GM21423 (cell line): Measurements from ENCODE around the gene ANO2.

Experiments used
- ATAC-seq: cut with Tn5 transposase; IDR thresholded peaks from one replicate; pipeline ENCODE4 v1.9.1; 2021; ENCODE audit warnings: mild to moderate bottlenecking, moderate library complexity; ENCODE audit not compliant: unreplicated experiment

The ANO2 gene

GRCh38 chr12:5736527-5736926 lies 208.5 kb downstream of the ANO2 start:
- ATAC-seq, result no peak

- ATAC-seq, result no peak
Observed at GRCh38 chr12:5736016-5736415, 209.0 kb downstream of the ANO2 start.

GRCh38 chr12:5733916-5734315 lies 211.1 kb downstream of the ANO2 start:
- no peak for ATAC-seq

DNA sequence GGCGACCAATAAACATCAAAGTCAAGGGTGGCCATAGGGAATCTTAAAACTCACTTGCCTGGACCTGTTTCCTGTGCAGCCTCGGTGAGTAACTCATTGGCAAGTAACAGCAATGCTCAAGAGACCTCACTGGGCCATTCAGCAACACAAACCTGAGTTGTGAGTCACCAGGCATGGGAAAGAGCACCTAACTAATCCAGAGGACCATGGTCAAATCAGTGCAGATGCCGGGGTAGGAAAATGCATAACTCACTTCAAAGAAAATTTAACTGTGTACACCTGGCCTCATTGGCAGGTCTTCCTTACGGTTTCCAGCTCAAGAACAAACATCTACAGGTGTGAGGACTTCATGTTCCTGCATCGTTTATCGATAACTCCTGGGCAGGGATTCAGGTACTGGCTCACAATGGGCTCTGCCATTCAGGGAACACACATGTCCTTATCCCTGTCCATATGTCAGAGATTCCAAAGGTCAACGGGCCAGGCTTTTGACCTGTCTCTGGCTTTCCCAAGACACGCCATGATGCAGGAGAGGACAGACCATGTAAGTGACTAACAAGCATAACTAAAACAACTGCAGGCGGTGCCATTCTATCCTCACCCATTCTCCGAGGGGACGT lies 211.8 kb downstream of the ANO2 start:
- no peak for ATAC-seq

GRCh38 chr12:5730962-5731361 lies 214.1 kb downstream of the ANO2 start:
- no peak for ATAC-seq

GRCh38 chr12:5723711-5724252 lies 221.3 kb downstream of the ANO2 start:
- ATAC-seq, result no peak

DNA sequence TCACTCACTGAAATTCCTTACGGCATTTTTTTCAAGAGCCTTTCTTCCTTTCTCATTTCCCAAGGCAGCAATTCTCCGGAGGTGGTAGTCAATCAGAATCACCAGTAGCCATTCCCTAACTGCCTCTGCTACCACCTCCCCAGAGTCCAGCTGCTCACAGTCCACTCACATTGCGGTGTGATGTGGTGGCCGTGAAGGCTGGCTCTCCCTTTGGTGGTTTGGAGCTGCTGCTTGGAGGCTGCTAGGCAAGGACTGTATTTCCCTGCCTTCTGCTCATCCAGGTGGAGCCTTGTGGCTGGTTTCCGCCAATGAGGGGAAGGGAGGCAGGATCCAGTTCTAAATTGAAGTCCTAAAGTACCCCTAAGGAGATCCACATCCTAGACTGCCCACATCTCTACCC lies 222.0 kb downstream of the ANO2 start:
- ATAC-seq, result no peak

DNA sequence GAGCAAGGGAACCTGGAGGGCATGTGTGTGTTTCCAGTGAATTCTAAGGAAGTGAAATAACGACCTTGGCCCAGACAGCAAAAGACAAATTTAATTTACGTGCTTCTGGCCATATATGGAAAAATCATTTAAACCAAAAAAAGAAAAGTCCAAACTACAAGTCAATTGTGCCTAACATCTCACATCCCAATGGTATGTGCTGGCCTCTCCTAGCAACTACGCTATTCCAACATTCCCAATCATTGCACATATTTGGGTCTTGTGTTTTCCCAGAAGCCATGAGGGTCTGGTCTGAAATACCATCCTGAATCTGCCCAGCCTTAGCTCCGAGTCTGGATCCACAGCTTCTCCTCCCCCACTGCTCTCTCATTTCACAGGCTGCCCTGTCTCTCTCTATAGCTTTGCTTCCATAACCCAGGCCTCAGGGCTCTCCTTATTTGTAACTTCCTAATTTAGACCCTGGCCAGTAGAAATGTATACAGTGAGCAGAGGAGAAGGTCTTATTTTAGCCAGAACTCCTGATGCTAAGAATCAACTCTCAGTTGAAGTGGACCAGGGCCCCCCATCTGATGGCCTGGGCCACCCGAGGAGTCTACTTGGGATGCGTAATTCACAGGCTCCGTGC lies 224.6 kb downstream of the ANO2 start:
- ATAC-seq, result no peak

DNA sequence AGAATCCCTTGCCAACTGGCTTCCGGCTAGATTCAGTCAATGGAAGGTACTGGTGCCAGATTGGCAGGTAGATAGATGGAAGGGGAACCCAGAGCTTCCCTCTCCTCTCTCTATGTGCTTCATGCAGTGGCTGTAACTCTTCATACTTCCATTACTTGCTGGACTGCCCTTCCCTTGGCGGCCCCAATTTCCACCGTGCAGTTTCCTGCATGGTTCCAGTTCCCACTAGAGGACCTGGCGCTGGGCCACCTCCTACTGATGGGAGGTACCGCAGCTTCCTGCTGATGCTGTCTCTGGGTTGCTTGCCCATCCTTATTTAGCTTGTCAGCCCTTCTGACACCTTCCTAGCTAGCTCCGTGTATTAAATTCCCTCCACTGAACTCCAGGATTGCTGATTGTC lies 226.4 kb downstream of the ANO2 start:
- ATAC-seq, result no peak

GRCh38 chr12:5718073-5718472 lies 227.0 kb downstream of the ANO2 start:
- no peak for ATAC-seq

- no peak for ATAC-seq
Observed at GRCh38 chr12:5716976-5717375, 228.1 kb downstream of the ANO2 start.

DNA sequence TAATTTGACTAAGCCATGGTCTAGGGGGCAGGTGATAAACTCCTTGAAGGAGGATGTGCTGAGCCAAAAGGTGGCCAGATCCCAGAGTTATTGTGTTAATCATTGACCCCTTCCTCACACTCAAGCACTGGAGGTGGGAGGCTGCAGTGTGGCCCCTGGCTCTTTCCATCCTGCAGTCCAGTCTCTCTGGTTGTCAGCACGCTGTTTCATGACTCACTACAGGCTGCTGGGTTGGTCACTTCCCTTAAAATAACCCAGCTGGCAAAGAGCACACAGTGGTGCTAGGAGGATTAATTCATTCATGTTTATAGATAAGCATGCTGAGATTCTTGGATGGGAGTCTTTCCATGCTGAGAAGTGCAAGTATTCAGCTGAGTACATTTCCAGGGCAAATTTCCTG lies 228.9 kb downstream of the ANO2 start:
- no peak for ATAC-seq

- ATAC-seq, result no peak
Observed at GRCh38 chr12:5715021-5715420, 230.0 kb downstream of the ANO2 start.

DNA sequence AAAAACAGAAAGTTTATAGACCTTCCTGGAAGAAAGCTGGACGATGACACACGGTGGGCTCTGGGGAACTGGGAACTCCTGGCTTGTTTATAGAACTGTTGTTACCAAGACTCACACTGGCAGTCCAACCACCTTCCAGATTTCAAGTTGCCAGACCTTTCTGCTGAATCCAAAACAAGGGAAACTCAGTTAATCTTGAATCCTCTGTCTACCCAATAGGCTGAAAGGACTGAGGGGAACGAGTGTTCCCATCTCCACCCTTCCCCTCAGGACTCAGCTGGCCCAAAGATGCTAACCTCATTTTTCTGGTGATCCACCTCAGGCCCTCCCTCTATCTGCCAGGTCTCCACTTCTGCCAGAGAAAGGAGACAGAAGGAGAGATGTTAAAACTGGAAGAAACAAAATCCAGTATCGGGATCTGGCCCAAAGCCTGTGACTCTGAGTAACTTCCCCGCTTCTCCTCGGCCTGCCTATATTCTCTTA lies 231.4 kb downstream of the ANO2 start:
- ATAC-seq, result no peak

DNA sequence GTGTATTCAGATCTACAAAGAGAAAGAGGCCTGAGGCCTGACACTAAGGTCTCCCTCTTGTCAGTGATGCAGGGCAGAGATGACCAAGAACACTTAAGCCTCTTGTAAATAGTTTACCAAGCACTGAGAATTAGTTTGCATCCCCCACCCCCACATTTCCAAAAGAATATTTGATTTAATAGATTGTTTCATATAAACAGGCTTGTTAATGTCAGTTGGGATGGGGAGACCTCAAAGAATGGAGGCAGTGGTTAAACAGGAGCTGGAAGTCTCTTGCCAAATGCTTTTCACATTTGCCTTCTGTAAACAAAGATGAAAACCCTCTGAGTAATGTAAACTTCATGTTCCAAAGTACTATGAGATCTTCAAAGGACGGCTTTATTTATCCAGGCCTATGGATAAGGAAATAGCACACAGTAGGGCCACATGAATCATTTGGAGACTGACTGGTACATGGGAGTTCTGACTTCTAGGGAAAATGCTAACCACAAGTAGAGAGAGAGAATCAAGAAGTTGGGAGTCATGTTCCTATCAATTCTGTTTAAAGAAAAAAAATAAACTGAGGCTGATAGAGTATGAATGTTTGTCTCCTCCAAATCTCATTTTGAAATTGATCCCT lies 234.7 kb downstream of the ANO2 start:
- ATAC-seq, result no peak

DNA sequence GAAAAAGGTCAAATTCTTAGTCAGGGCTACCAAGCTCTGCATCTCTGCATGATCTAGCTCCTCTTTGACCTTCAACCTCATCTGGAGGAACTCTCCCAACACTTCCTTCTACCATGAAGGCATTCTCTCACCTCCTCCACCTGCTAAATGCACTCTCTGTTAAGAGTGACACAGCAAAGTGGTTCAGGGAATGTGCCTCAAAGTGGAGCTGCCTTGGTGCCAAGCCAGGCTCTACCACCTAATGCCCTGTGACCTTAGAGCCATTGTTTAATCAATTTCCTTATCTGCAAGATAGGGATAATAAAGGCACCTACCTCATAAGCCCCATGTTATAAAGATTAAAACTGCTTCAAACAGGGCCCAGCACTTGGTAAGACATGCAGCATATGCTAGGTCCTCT lies 236.7 kb downstream of the ANO2 start:
- no peak for ATAC-seq

- ATAC-seq, result no peak
Observed at GRCh38 chr12:5706247-5706646, 238.8 kb downstream of the ANO2 start.

- no peak for ATAC-seq
Observed at GRCh38 chr12:5705791-5706190, 239.3 kb downstream of the ANO2 start.

DNA sequence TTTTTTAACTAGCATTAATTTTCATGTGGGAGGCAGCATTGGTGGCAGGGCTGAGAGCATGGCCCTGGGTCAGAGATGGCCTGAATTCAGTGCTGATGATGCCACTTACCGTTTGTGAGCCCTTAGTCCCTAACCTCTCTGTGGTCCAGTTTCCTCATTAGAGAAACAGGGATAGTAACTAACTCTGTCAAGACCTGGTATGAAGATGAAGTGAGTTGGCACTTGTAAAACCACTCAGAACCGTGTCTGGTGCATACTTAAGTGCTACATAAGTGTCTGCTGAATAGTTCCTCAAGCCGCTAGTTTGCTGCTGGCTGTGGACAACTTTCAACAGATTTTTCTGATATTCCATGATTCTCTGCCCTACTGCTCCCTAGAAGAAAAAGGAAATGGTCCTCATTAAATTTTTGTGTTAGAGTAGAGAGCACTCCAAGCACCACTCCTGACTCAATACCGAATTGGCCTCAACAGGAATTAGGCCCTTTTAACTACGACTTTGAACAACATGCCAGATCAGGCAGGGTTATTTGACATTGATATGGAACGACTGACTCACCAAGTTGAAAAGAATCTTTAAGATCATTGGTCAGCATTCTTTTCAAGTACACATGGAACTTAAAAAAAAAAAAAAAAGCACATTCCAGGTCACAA lies 250.2 kb downstream of the ANO2 start:
- ATAC-seq, result no peak

DNA sequence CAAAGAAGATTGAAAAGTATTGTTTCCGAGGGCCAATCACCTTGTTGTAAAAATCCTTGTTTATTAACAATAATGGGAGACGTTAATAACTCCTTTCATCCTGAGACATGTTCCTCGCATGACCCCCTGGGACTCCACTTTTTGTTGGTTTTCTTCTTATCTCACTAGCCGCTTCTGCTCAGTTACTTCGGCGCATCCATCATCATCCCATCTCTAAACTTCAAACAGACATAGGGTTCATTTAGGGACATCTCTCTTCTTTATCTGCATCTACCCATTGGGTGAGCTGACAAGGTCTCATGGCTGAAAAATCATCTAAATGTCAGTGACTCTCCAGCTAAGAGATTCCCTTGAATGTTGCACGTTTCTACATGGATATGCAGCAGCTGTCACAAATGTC lies 252.2 kb downstream of the ANO2 start:
- ATAC-seq, result no peak

DNA sequence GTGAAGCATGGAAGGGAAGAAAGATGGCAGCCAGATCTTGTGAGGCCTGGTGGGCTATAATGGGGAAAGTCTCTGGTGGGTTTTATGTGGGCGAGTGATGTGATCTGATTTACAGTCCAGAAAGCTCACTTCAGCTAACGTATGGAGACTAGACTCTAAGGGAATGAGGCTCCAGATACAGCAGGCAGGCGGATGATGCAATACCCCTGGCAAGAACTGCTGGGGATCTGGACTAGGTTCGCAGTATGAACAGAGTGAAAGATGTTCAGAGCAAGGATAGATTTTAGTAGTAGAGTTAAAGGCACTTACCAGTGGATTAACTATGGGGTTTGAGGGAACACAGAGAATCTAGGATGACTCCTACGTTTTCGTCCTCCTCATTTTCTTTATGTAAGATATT lies 253.1 kb downstream of the ANO2 start:
- no peak for ATAC-seq

GRCh38 chr12:5690240-5690639 lies 254.8 kb downstream of the ANO2 start:
- no peak for ATAC-seq
